ENCODE results near the gene TBX6. TPM values are rescaled to one million over a fixed set of nuclear protein-coding genes. Genes with fewer than 3 reads are reported as not detected.

Gene TBX6
- total RNA-seq, 1 experiment from 2014 or later: 1.4 TPM

- RAD21 ChIA-PET (ENCODE audit: low non-redundant PET in 1 of 2, low total read pairs in 2 of 2, uncharacterized antibody in 2 of 2, unreplicated experiment in 2 of 2): no interaction called here
- no peak overlapping the region for H3K9ac ChIP-seq (ENCODE audit: low read length)
- intact Hi-C loops (cut with micrococcal nuclease): no loop called here
- no peaks in the 10 kb centered on the region for H3K79me2 ChIP-seq (ENCODE audit: insufficient read depth, low read length)
- no peak for DNase-seq (ENCODE audit: low read depth, low spot score)
- no TSS peak for BruUV-seq (replicated peaks)
- H3K9me3 ChIP-seq (ENCODE audit: control insufficient read depth in 1 of 2, insufficient read depth in 1 of 2, low read depth in 1 of 2, low read length in 2 of 2): no peaks in the 10 kb centered on the region
- no peak for ATAC-seq
- H2AFZ ChIP-seq (ENCODE audit: low read depth, low read length, poor library complexity, severe bottlenecking): no peak overlapping the region
- no peaks in the 10 kb centered on the region for H3K27me3 ChIP-seq (ENCODE audit: insufficient read depth, low read length)
- no peak overlapping the region for H3K27ac ChIP-seq (ENCODE audit: low read depth, low read length)
- CTCF ChIA-PET: interaction anchor here (1.1 to 2.4 kb wide), 2 partner anchors 13 to 33 kb away, joined by 3 to 8 read pairs; partner anchors contain the start of gene TBX6
- H3K4me3 ChIP-seq (replicated peaks in 1 of 2; ENCODE audit: low read depth in 1 of 2, low read length in 2 of 2): no peak overlapping the region
- H3K9me2 ChIP-seq (ENCODE audit: insufficient read depth): no peaks in the 10 kb centered on the region
- no peaks in the 10 kb centered on the region for H3K36me3 ChIP-seq (ENCODE audit: control insufficient read depth in 1 of 2, insufficient read depth in 2 of 2, low read length in 2 of 2)
- no peaks in the 10 kb centered on the region for H4K20me1 ChIP-seq (ENCODE audit: insufficient read depth)
- H3K4me2 ChIP-seq (ENCODE audit: low read length): no peak overlapping the region
- TF ChIP-seq ZNF274 (IDR thresholded peaks at IDR 0.05; ENCODE audit: low read depth, low read length) (no peak), ELF1 (IDR thresholded peaks at IDR 0.05; ENCODE audit: borderline replicate concordance, low read depth) (no peak), EZH2 (IDR thresholded peaks at IDR 0.05) (no peak), REST (IDR thresholded peaks at IDR 0.05; ENCODE audit: low read depth) (no peak), ZBTB33 (IDR thresholded peaks at IDR 0.05; ENCODE audit: extremely low read depth, insufficient replicate concordance, low read length) (no peak), EGR1 (IDR thresholded peaks at IDR 0.05; ENCODE audit: low read depth) (no peak), SRF (IDR thresholded peaks at IDR 0.05; ENCODE audit: low read depth) (no peak), ZFX (IDR thresholded peaks at IDR 0.05) (no peak), RAD21 (IDR thresholded peaks at IDR 0.05; ENCODE audit: low read depth) (no peak), CTCF (IDR thresholded peaks at IDR 0.05 in 2 of 3, conservative IDR thresholded peaks at IDR 0.05 in 1 of 3; ENCODE audit: borderline replicate concordance in 1 of 3, insufficient read depth in 1 of 3, low read depth in 2 of 3, low read length in 2 of 3) (no peak)
- peaks cover 10 to 20% of the 10 kb centered on the region in 2 experiments for H3K4me1 ChIP-seq (ENCODE audit: control insufficient read depth in 1 of 2, insufficient read depth in 2 of 2, low read length in 2 of 2)
- POLR2A ChIA-PET: no interaction called here
Observed at GRCh38 chr16:30124985-30125379, 33.3 kb upstream of the TBX6 start.

Data from HCT116 (cell line).